ENCODE results near the gene KDM8. TPM values are rescaled to one million over a fixed set of nuclear protein-coding genes. Genes with fewer than 3 reads are reported as not detected.

Gene KDM8
- total and polyA plus RNA-seq, 2 donors (not counting 3 experiments of a cell fraction or from before 2014, with no cell fraction given) = 5.1 to 8.4 TPM

DNA sequence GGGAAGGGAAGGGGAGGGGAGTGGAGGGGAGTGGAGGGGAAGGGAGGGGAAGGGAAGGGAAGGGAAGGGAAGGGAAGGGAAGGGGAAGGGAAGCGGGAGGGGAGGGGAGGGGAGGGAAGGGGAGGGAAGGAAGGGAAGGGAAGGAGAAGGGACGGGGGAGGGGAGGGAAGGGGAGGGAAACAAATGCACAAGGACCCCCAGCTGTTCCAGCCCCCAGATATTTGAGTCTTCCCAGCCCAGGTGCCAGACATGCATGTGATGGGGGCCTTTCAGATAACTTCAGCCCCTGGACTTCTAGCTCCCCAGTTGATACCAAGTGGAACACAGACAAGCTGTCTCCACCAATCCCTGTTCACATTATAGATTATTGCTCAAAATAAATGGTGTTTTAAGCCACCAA lies 14.7 kb upstream of the KDM8 start:
- no peaks in the 10 kb centered on the region for H3K4me1 ChIP-seq (ENCODE audit: control insufficient read depth, extremely low read depth, insufficient read depth, low read length)
- no peak overlapping the region for H3K27ac ChIP-seq (ENCODE audit: insufficient read depth, low read depth, low read length)
- intact Hi-C loops (cut with micrococcal nuclease) = no loop called here
- no peak overlapping the region for H3K4me3 ChIP-seq (replicated peaks in 1 of 3; ENCODE audit: insufficient read depth in 1 of 3, low read depth in 1 of 3, low read length in 3 of 3)
- H4K20me1 ChIP-seq (replicated peaks; ENCODE audit: control insufficient read depth, extremely low read depth, insufficient read depth, low read length) = no peaks in the 10 kb centered on the region
- FAIRE-seq (no peak), DNase-seq (ENCODE audit: low read depth, low spot score) (no peak)
- no TSS peak for BruUV-seq (replicated peaks)
- dilution Hi-C loops (cut with MboI; ENCODE audit: extremely low pct_ligation_motif_present, low sequenced_read_pairs) = no loop called here
- no peaks in the 10 kb centered on the region for H3K9me1 ChIP-seq (replicated peaks; ENCODE audit: control insufficient read depth, extremely low read depth, insufficient read depth, low read length)
- no peak overlapping the region for H2AFZ ChIP-seq (ENCODE audit: low read depth, low read length)
- peaks cover 0 to 1% of the 10 kb centered on the region in 2 experiments for H3K27me3 ChIP-seq (ENCODE audit: control insufficient read depth in 2 of 2, insufficient read depth in 2 of 2, low read length in 2 of 2)
- TF ChIP-seq CTCF (IDR thresholded peaks at IDR 0.05; ENCODE audit: extremely low read depth in 1 of 2, insufficient read depth in 1 of 2, low read depth in 1 of 2, low read length in 2 of 2) (no peak), GATA2 (IDR thresholded peaks at IDR 0.05; ENCODE audit: insufficient read depth, insufficient read length, low read depth, low read length) (no peak), EZH2 (IDR thresholded peaks at IDR 0.05; ENCODE audit: borderline replicate concordance, low read depth, low read length, severe bottlenecking) (no peak), MAX (IDR thresholded peaks at IDR 0.05; ENCODE audit: insufficient read depth, insufficient read length) (no peak), JUN (IDR thresholded peaks at IDR 0.05; ENCODE audit: borderline replicate concordance, insufficient read depth, insufficient read length, low read depth) (no peak), POLR2AphosphoS5 (IDR thresholded peaks at IDR 0.05; ENCODE audit: insufficient read depth, low read depth, low read length) (no peak), MYC (IDR thresholded peaks at IDR 0.05; ENCODE audit: low read depth, low read length) (no peak), POLR2A (IDR thresholded peaks at IDR 0.05; ENCODE audit: low read depth, low read length) (no peak), FOS (IDR thresholded peaks at IDR 0.05; ENCODE audit: borderline replicate concordance, insufficient read depth, low read length) (no peak)
- no peaks in the 10 kb centered on the region for H3K79me2 ChIP-seq (ENCODE audit: control insufficient read depth, insufficient read depth, low read length)
- POLR2A ChIA-PET = no interaction called here
- CTCF ChIA-PET = interaction anchor here (4.2 kb wide), 1 partner anchor 8 kb away, joined by 16 read pairs; no protein-coding TSS in a partner anchor
- no peaks in the 10 kb centered on the region for H3K36me3 ChIP-seq (ENCODE audit: control insufficient read depth in 2 of 2, extremely low read depth in 1 of 2, insufficient read depth in 2 of 2, low read length in 2 of 2)
- H3K9me3 ChIP-seq (replicated peaks; ENCODE audit: control insufficient read depth, insufficient read depth, low read length) = no peaks in the 10 kb centered on the region
- no peak overlapping the region for H3K9ac ChIP-seq (replicated peaks; ENCODE audit: extremely low read depth, insufficient read depth, low read length)
- H3K4me2 ChIP-seq (ENCODE audit: insufficient read depth, low read length) = no peak overlapping the region
